Osteocyte (in vitro differentiated cells): ENCODE results near the gene GJA5. TPM values are rescaled to one million over a fixed set of nuclear protein-coding genes. Genes with fewer than 3 reads are reported as not detected.

Experiments
- DNase-seq: peaks from one replicate; pipeline ENCODE4 v3.0.0; 2021; ENCODE audit warnings: mixed read lengths; ENCODE audit not compliant: unreplicated experiment; ENCODE audit errors: extremely low spot score
- H3K27ac Mint-ChIP-seq: one replicate; pipeline ENCODE4 v1.8.0; 2021; ENCODE audit warnings: mild to moderate bottlenecking, mixed read lengths; ENCODE audit not compliant: unreplicated experiment
- H3K27me3 Mint-ChIP-seq: one replicate; pipeline ENCODE4 v1.8.0; 2021; ENCODE audit warnings: mixed read lengths; ENCODE audit not compliant: unreplicated experiment
- H3K36me3 Mint-ChIP-seq: one replicate; pipeline ENCODE4 v1.8.0; 2021; ENCODE audit warnings: mixed read lengths; ENCODE audit not compliant: unreplicated experiment
- H3K4me1 Mint-ChIP-seq: one replicate; pipeline ENCODE4 v1.8.0; 2021; ENCODE audit warnings: mixed read lengths; ENCODE audit not compliant: unreplicated experiment
- H3K4me3 Mint-ChIP-seq: one replicate; pipeline ENCODE4 v1.8.0; 2021; ENCODE audit warnings: mild to moderate bottlenecking, moderate library complexity, mixed read lengths; ENCODE audit not compliant: unreplicated experiment
- H3K9me3 Mint-ChIP-seq: one replicate; pipeline ENCODE4 v1.8.0; 2021; ENCODE audit warnings: mixed read lengths; ENCODE audit not compliant: unreplicated experiment
- total RNA-seq: library from RNA; stranded (reverse); gene quantifications from 2 replicates; pipeline ENCODE4 v1.2.1, GENCODE V29; 2021
- TF ChIP-seq, protein P1 (sequence below): fragments of 200-600 bp; sonication (generic); IDR thresholded peaks from 2 replicates; pipeline ENCODE4 v1.5.0; 2021; ENCODE audit warnings: antibody characterized with exemption, mild to moderate bottlenecking, moderate library complexity

Gene GJA5
- total RNA-seq, 1 donor from 2014 or later = not detected

DNA sequence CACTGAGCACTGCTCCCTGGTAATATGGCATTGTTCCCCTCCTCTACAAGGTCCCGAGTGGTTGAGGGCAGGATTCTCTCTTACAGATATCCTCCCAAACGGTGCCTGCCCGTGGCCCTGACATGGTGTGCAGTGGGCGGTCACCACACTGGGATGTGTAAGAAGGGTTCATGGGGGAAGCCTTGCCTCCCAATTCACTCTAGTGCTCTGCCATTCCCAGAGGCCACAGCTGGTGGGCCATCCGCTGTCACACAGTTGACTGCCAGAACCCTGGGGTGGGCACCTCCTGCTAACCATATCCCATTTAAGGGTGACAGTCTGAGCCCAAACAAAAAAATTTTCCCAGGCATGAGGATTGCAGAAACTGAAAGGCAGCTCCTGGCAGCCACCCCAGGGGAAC, 9.1 kb downstream of the GJA5 start:
- TF ChIP-seq, protein P1, sequence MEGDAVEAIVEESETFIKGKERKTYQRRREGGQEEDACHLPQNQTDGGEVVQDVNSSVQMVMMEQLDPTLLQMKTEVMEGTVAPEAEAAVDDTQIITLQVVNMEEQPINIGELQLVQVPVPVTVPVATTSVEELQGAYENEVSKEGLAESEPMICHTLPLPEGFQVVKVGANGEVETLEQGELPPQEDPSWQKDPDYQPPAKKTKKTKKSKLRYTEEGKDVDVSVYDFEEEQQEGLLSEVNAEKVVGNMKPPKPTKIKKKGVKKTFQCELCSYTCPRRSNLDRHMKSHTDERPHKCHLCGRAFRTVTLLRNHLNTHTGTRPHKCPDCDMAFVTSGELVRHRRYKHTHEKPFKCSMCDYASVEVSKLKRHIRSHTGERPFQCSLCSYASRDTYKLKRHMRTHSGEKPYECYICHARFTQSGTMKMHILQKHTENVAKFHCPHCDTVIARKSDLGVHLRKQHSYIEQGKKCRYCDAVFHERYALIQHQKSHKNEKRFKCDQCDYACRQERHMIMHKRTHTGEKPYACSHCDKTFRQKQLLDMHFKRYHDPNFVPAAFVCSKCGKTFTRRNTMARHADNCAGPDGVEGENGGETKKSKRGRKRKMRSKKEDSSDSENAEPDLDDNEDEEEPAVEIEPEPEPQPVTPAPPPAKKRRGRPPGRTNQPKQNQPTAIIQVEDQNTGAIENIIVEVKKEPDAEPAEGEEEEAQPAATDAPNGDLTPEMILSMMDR = no peak
- H3K27me3 Mint-ChIP-seq = peaks cover 3% of the 10 kb centered on the region
- H3K36me3 Mint-ChIP-seq = no peaks in the 10 kb centered on the region
- no peaks in the 10 kb centered on the region for H3K9me3 Mint-ChIP-seq
- peak; percentile 62 for DNase-seq
- H3K4me1 Mint-ChIP-seq = no peaks in the 10 kb centered on the region
- no peak overlapping the region for H3K27ac Mint-ChIP-seq
- no peak overlapping the region for H3K4me3 Mint-ChIP-seq

DNA sequence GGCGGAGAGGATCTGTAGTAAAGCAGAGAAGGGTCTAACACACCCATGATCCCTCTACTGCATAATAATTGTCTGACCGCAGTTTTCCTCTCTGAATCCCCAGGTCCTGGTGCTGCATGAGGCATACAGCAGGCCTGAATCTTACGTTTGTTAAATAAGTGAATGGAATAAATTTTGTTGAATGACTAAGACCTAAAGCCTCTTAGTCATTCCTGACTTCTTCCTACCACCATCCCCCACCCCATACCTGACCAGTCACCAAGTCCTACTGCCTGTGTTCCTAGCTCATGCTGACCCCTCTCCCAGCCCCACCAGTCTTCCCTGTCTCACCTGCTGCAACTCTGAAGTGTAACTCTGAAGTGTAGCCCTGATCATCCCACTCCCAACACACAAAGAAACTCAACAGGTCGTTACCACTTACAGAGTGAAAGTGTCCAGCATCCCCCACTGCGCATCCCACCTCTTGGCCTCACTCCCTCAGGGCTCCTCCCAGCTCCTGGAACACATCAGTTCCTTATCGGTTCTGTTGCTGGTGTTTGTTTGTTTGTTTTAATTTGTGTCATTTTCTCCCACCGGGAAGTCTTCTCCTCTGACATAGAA, 9.7 kb downstream of the GJA5 start:
- peak; percentile 64 for DNase-seq
- TF ChIP-seq, protein P1 = no peak
- no peaks in the 10 kb centered on the region for H3K4me1 Mint-ChIP-seq
- no peak overlapping the region for H3K27ac Mint-ChIP-seq
- H3K9me3 Mint-ChIP-seq = no peaks in the 10 kb centered on the region
- H3K27me3 Mint-ChIP-seq = peaks cover 6% of the 10 kb centered on the region
- no peak overlapping the region for H3K4me3 Mint-ChIP-seq
- H3K36me3 Mint-ChIP-seq = no peaks in the 10 kb centered on the region

DNA sequence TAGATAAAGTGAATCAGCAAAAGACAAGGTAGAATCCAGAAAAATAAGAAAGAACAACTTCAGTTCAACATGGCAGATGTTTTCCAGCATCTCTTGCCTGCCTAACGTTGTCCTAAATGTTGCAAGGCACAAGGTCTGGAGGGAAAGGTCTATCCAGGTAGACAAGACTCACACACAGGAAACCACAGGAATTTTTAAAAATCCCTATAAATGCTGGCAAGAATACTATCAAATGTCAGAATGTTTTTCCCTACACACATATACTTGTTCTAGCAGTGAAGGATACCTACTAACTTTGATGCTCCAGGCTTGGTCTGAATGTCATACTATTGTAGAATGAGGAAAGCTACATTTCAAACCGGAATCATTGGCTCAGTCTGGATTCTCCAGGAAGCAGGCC, 10.6 kb downstream of the GJA5 start:
- Mint-ChIP-seq H3K27me3 (peaks cover 6% of the 10 kb centered on the region), H3K9me3 (no peaks in the 10 kb centered on the region), H3K4me3 (no peak overlapping the region)

DNA sequence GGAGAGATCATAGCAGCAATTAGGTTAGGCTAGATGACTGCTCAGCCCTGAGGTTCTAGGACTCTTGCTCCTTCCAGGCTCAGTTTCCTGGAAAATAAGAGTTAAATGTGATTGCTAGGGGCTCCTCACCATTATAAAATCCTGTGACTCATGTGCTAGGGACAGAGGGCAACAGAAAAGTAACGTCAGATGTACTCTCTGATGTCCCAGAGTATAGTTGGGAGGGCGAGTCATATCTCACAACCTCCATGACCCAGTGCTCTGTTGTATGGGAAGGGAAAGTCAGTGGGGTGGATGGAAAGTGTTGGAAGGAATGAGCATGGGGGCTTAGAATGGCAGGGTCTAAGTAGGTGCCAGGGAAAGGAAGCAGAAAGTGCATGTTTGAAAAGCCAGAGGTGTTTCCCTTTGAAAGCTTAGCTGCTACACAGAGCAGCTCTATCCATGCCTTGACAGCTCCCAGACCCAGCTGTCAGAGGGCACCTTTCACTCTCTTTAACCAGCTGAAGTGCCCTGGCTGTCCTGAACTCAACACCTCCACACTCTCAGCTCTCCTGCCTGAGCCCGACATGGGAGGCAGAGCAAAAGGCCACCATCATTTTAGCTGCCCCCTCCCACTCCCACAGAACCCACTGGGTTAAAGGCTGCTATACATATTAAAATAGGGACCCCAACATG, 11.6 kb downstream of the GJA5 start:
- Mint-ChIP-seq H3K4me1 (no peaks in the 10 kb centered on the region), H3K27me3 (peaks cover 6% of the 10 kb centered on the region), H3K27ac (no peak overlapping the region), H3K36me3 (no peaks in the 10 kb centered on the region), H3K9me3 (no peaks in the 10 kb centered on the region), H3K4me3 (no peak overlapping the region)
- DNase-seq = peak; percentile 53
- TF ChIP-seq, protein P1 = no peak

More for the DNA sequence above, 10.6 kb downstream of the GJA5 start:
- no peaks in the 10 kb centered on the region for H3K36me3 Mint-ChIP-seq
- TF ChIP-seq, protein P1 = no peak
- no peaks in the 10 kb centered on the region for H3K4me1 Mint-ChIP-seq
- DNase-seq = no peak
- H3K27ac Mint-ChIP-seq = no peak overlapping the region

DNA sequence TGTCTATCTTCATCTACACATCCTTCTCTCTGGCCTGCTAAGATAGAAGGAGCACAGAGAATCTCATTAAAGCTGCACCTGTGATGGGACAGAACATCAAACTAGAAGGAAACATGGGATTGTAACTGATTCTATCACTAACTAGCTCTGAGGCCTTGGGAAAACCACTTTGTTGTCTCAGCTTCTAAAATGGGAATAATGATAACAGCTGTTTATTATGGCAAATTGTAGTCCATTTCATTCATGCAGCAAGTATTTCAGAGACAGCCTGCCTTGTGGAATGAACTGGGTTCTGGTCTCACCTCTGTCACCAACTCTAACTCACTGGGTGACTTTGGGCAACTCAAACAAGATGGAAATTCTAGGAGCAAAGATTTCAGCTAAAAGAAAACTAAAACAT, 12.4 kb downstream of the GJA5 start:
- Mint-ChIP-seq H3K4me1 (no peaks in the 10 kb centered on the region), H3K9me3 (no peaks in the 10 kb centered on the region), H3K27me3 (peaks cover 6% of the 10 kb centered on the region), H3K4me3 (no peak overlapping the region), H3K36me3 (no peaks in the 10 kb centered on the region), H3K27ac (no peak overlapping the region)
- DNase-seq = no peak
- TF ChIP-seq, protein P1 = no peak
